Adrenal gland (tissue), 12 donors: Measurements from ENCODE around the gene VPS37C. TPM values are rescaled to one million over a fixed set of nuclear protein-coding genes. Genes with fewer than 3 reads are reported as not detected.

ENCODE experiments used
- DNase-seq, 7 donors: peaks; one replicate each; pipeline ENCODE4 v3.0.0-alpha.2; 2019 to 2020
- H3K27ac ChIP-seq, 5 donors: fragments of 200-600 bp; sonication (generic) in 4 of 5; 1 replicate in 3 of 5; 2 replicates in 2 of 5; pipeline versions ENCODE4 v1.5.1 to v1.8.0; 2016 to 2020; ENCODE audit warnings: mild to moderate bottlenecking in 1 of 5
- H3K27me3 ChIP-seq: fragments of 200-600 bp; 2 replicates; pipeline ENCODE4 v1.8.0; 2021
- H3K36me3 ChIP-seq, 2 donors: fragments of 200-600 bp; replicated peaks in 1 of 2; 1 replicate in 1 of 2; 2 replicates in 1 of 2; pipeline versions ENCODE4 v1.5.1 to v1.8.0; 2018 to 2022
- H3K4me1 ChIP-seq, 2 donors: fragments of 200-600 bp; replicated peaks in 1 of 2; 1 replicate in 1 of 2; 2 replicates in 1 of 2; pipeline versions ENCODE4 v1.5.1 to v1.8.0; 2018 to 2021
- H3K4me3 ChIP-seq, 4 donors: fragments of 200-600 bp; sonication (generic) in 3 of 4; one replicate each; pipeline ENCODE4 v1.5.1; 2016 to 2018
- H3K9me3 ChIP-seq, 3 donors: fragments of 200-600 bp; sonication (generic) in 1 of 3; replicated peaks in 1 of 3; 1 replicate in 2 of 3; 2 replicates in 1 of 3; pipeline versions ENCODE4 v1.5.1 to v1.8.0; 2016 to 2021
- CTCF ChIP-seq, 6 experiments: fragments of 450-650 bp in 4 of 6; fragments of 200-600 bp in 2 of 6; sonication (generic) in 1 of 6; IDR thresholded peaks; 1 replicate in 5 of 6; 2 replicates in 1 of 6; pipeline versions ENCODE4 v1.5.1 to v1.8.0; 2016 to 2021; ENCODE audit warnings: antibody characterized with exemption in 6 of 6, mild to moderate bottlenecking in 2 of 6, moderate library complexity in 1 of 6
- POLR2A ChIP-seq, 2 donors: fragments of 450-650 bp; IDR thresholded peaks; one replicate each; pipeline ENCODE4 v1.6.1; 2017; ENCODE audit warnings: antibody characterized with exemption in 2 of 2, mild to moderate bottlenecking in 2 of 2, moderate library complexity in 1 of 2
- WGBS, 4 donors: extraction: QIAGEN DNeasy Blood & Tissue Kit in 2 of 4; methylation state at CpG; one replicate each; pipeline versions ENCODE4 v1.1.5 to v1.1.7; 2013 to 2017; 5-methylcytosine and 5-hydroxymethylcytosine counted together
- intact Hi-C, 2 donors: fragments of 100-400 bp; cut with DNase I; formaldehyde crosslinking; loops; one replicate each; pipeline versions ENCODE4 v1.14.1 to v1.15.0; 2022 to 2023
- polyA plus RNA-seq, 3 donors: library from polyadenylated mRNA; stranded (reverse); fragments of 200-250 nt in 2 of 3; fragments of 350-450 nt in 1 of 3; fragmentation: Illumina TruSeq in 1 of 3; extraction: RNeasy Lipid Tissue Mini Kit (QIAGEN cat#74804) in 1 of 3; gene quantifications; one replicate each; pipeline ENCODE4 v1.2.3, GENCODE V29; 2013 to 2014
- total RNA-seq, 9 donors: library from RNA; depleted of rRNA in 4 of 9; stranded (reverse); fragments of >200 nt in 4 of 9; fragments of 120-200 nt in 1 of 9; fragmentation: NEBNext Ultra II Directional in 1 of 9; extraction: Animal tissue kit (Norgen Biotek cat#: 25700) in 1 of 9; gene quantifications; one replicate each; pipeline versions ENCODE4 v1.1.0 to v1.2.4, GENCODE V29; 2013 to 2023
- donor health status: healthy with polysubstance abuse.
- donor health status: Bipolar disorder and iron deficiency.
- donor health status: DM: yes; HTN: yes; CAD: no.
- donor health status: DM: no; HTN: no; CAD: no.
- donor health status: DM: no; HTN: no; CAD: no.
- donor health status: DM: yes; HTN: yes; CAD: no.

The VPS37C gene
- total and polyA plus RNA-seq, 12 donors: 8.6 to 27.9 (median 18.5) TPM

- 88 to 95% (median 90%) methylated on average over 2 of the region's 2 CpGs for WGBS, 4 donors
- no peak for TF ChIP-seq CTCF (IDR thresholded peaks at IDR 0.05)
- Histone ChIP-seq H3K9me3 (no peaks in the 10 kb centered on the region), H3K27me3 (no peaks in the 10 kb centered on the region), H3K4me1 (peaks cover 0 to 6% of the 10 kb centered on the region in 2 donors), H3K4me3 (no peak overlapping the region), H3K36me3 (no peaks in the 10 kb centered on the region), H3K27ac (no peak overlapping the region)
- intact Hi-C loops: no loop called here
- no peak for DNase-seq
Observed at GRCh38 chr11:61117168-61117520, 44.1 kb downstream of the VPS37C start.

- no peaks in the 10 kb centered on the region for H3K9me3 ChIP-seq
- H3K4me1 ChIP-seq: peaks cover 0 to 6% of the 10 kb centered on the region in 2 donors
- 86 to 92% (median 88%) methylated on average over 7 of the region's 7 CpGs for WGBS, 4 donors
- H3K4me3 ChIP-seq: no peak overlapping the region
- intact Hi-C loops: no loop called here
- no peak overlapping the region for H3K27ac ChIP-seq
- DNase-seq: no peak
- no peaks in the 10 kb centered on the region for H3K27me3 ChIP-seq
- no peaks in the 10 kb centered on the region for H3K36me3 ChIP-seq
- TF ChIP-seq POLR2A (IDR thresholded peaks at IDR 0.05) (no peak), CTCF (IDR thresholded peaks at IDR 0.05) (no peak)
Observed at GRCh38 chr11:61116426-61117167, 44.6 kb downstream of the VPS37C start.

- intact Hi-C loops: no loop called here
- Histone ChIP-seq H3K9me3 (no peaks in the 10 kb centered on the region), H3K36me3 (no peaks in the 10 kb centered on the region), H3K4me1 (no peaks in the 10 kb centered on the region), H3K27me3 (no peaks in the 10 kb centered on the region), H3K4me3 (no peak overlapping the region), H3K27ac (no peak overlapping the region)
- DNase-seq: no peak
- TF ChIP-seq CTCF (IDR thresholded peaks at IDR 0.05): no peak
- no peak for TF ChIP-seq POLR2A (IDR thresholded peaks at IDR 0.05)
- WGBS, 4 donors: 81 to 88% (median 86%) methylated on average over 12 to 21 of the region's 21 CpGs
Observed at GRCh38 chr11:61115498-61116224, 45.6 kb downstream of the VPS37C start.

GRCh38 chr11:61114913-61115312 lies 46.3 kb downstream of the VPS37C start:
- WGBS, 4 donors: 70 to 77% (median 74%) methylated on average over 8 of the region's 8 CpGs
- H3K36me3 ChIP-seq: no peaks in the 10 kb centered on the region
- no peaks in the 10 kb centered on the region for H3K4me1 ChIP-seq
- no peak overlapping the region for H3K4me3 ChIP-seq
- no peaks in the 10 kb centered on the region for H3K27me3 ChIP-seq
- DNase-seq: no peak
- no peak for TF ChIP-seq POLR2A (IDR thresholded peaks at IDR 0.05)
- TF ChIP-seq CTCF (IDR thresholded peaks at IDR 0.05): no peak
- no peaks in the 10 kb centered on the region for H3K9me3 ChIP-seq
- intact Hi-C loops: no loop called here
- H3K27ac ChIP-seq: no peak overlapping the region
